H9 (cell line): ENCODE measurements around the gene APCDD1L. TPM values are rescaled to one million over a fixed set of nuclear protein-coding genes. Genes with fewer than 3 reads are reported as not detected.

ENCODE experiments used
- DNase-seq: peaks from one replicate; pipeline ENCODE4 v3.0.0-alpha.2; 2017
- H2AFZ ChIP-seq: one replicate; pipeline ENCODE4 v1.6.1; 2013; ENCODE audit warnings: mild to moderate bottlenecking, low read length, control low read depth, moderate library complexity
- H2AK5ac ChIP-seq: 2 replicates; pipeline ENCODE4 v1.6.1; 2013; ENCODE audit warnings: low read length, control low read depth, mixed read lengths; ENCODE audit not compliant: insufficient read length
- H2BK120ac ChIP-seq: one replicate; pipeline ENCODE4 v1.6.1; 2013; ENCODE audit warnings: low read depth, mild to moderate bottlenecking, low read length, control low read depth, inconsistent platforms; ENCODE audit not compliant: poor library complexity, severe bottlenecking
- H2BK12ac ChIP-seq: 2 replicates; pipeline ENCODE4 v1.6.1; 2013; ENCODE audit warnings: low read length, control low read depth, mixed read lengths, low read depth; ENCODE audit not compliant: insufficient read length
- H2BK15ac ChIP-seq: 2 replicates; pipeline ENCODE4 v1.6.1; 2013; ENCODE audit warnings: low read depth, low read length, control low read depth
- H2BK20ac ChIP-seq: one replicate; pipeline ENCODE4 v1.6.1; 2013; ENCODE audit warnings: low read depth, mild to moderate bottlenecking, low read length, control low read depth, inconsistent platforms; ENCODE audit not compliant: poor library complexity, severe bottlenecking
- H2BK5ac ChIP-seq: 2 replicates; pipeline ENCODE4 v1.6.1; 2013; ENCODE audit warnings: low read length, control low read depth, mixed read lengths; ENCODE audit not compliant: insufficient read length
- H3K14ac ChIP-seq: 2 replicates; pipeline ENCODE4 v1.6.1; 2013; ENCODE audit warnings: low read length, control low read depth; ENCODE audit not compliant: insufficient read depth
- H3K18ac ChIP-seq: 2 replicates; pipeline ENCODE4 v1.6.1; 2013; ENCODE audit warnings: low read depth, mild to moderate bottlenecking, mixed read lengths, low read length, control low read depth; ENCODE audit not compliant: insufficient read length
- H3K23ac ChIP-seq: 2 replicates; pipeline ENCODE4 v1.6.1; 2013; ENCODE audit warnings: low read length, control low read depth, mixed read lengths, low read depth; ENCODE audit not compliant: insufficient read length
- H3K23me2 ChIP-seq: 2 replicates; pipeline ENCODE4 v1.6.1; 2013; ENCODE audit warnings: low read depth, mild to moderate bottlenecking, mixed read lengths, low read length, control low read depth; ENCODE audit not compliant: insufficient read length, poor library complexity, severe bottlenecking
- H3K27ac ChIP-seq: 2 replicates; pipeline ENCODE4 v1.5.1; 2013; ENCODE audit warnings: low read length, control low read depth, mixed read lengths, low read depth; ENCODE audit not compliant: insufficient read length
- H3K27me3 ChIP-seq: 2 replicates; pipeline ENCODE4 v1.6.1; 2013; ENCODE audit warnings: low read length, control low read depth, inconsistent platforms; ENCODE audit not compliant: insufficient read depth
- H3K4ac ChIP-seq: 2 replicates; pipeline ENCODE4 v1.6.1; 2013; ENCODE audit warnings: low read depth, mild to moderate bottlenecking, control low read depth, inconsistent platforms, low read length, moderate library complexity
- H3K4me1 ChIP-seq: 2 replicates; pipeline ENCODE4 v1.6.1; 2013; ENCODE audit warnings: low read length, control low read depth, inconsistent platforms; ENCODE audit not compliant: insufficient read depth
- H3K4me2 ChIP-seq: 2 replicates; pipeline ENCODE4 v1.6.1; 2013; ENCODE audit warnings: low read length, control low read depth, mixed read lengths; ENCODE audit not compliant: insufficient read length, insufficient read depth
- H3K56ac ChIP-seq: 2 replicates; pipeline ENCODE4 v1.6.1; 2013; ENCODE audit warnings: low read depth, mild to moderate bottlenecking, mixed read lengths, low read length, control low read depth; ENCODE audit not compliant: insufficient read length
- H3K79me1 ChIP-seq: 2 replicates; pipeline ENCODE4 v1.6.1; 2013; ENCODE audit warnings: low read depth, mild to moderate bottlenecking, moderate library complexity, low read length, control low read depth, inconsistent platforms; ENCODE audit not compliant: insufficient read depth, poor library complexity, severe bottlenecking
- H3K79me2 ChIP-seq: 2 replicates; pipeline ENCODE4 v1.6.1; 2013; ENCODE audit warnings: low read length, control low read depth, inconsistent platforms; ENCODE audit not compliant: insufficient read depth
- H3K9ac ChIP-seq: 2 replicates; pipeline ENCODE4 v1.6.1; 2013; ENCODE audit warnings: low read length, control low read depth, mixed read lengths; ENCODE audit not compliant: insufficient read length; ENCODE audit errors: extremely low read depth
- H3K9me3 ChIP-seq: one replicate; pipeline ENCODE4 v1.6.1; 2013; ENCODE audit warnings: low read depth, low read length, inconsistent platforms; ENCODE audit not compliant: control insufficient read depth
- H3T11ph ChIP-seq: one replicate; pipeline ENCODE4 v1.6.1; 2013; ENCODE audit warnings: mild to moderate bottlenecking, low read length, control low read depth, inconsistent platforms
- H4K20me1 ChIP-seq: one replicate; pipeline ENCODE4 v1.6.1; 2013; ENCODE audit not compliant: control insufficient read depth, insufficient read length, insufficient read depth
- H4K5ac ChIP-seq: 2 replicates; pipeline ENCODE4 v1.6.1; 2013; ENCODE audit warnings: low read depth, mild to moderate bottlenecking, mixed read lengths, low read length, control low read depth; ENCODE audit not compliant: insufficient read length
- H4K8ac ChIP-seq: replicated peaks from 2 replicates; pipeline ENCODE4 v1.6.1; 2013; ENCODE audit warnings: low read length, control low read depth, mixed read lengths, low read depth; ENCODE audit not compliant: insufficient read length
- H4K91ac ChIP-seq: 2 replicates; pipeline ENCODE4 v1.6.1; 2013; ENCODE audit warnings: low read depth, mild to moderate bottlenecking, moderate library complexity, mixed read lengths, low read length, control low read depth; ENCODE audit not compliant: insufficient read length
- H3K27ac Mint-ChIP-seq, 3 experiments: 2 replicates in 2 of 3; 3 replicates in 1 of 3; pipeline ENCODE4 v1.8.0; 2020 to 2021; ENCODE audit warnings: mixed read lengths in 3 of 3, mild to moderate bottlenecking in 1 of 3, moderate library complexity in 1 of 3
- H3K27me3 Mint-ChIP-seq: 2 replicates; pipeline ENCODE4 v1.8.0; 2021; ENCODE audit warnings: low read depth, mild to moderate bottlenecking, moderate library complexity, mixed read lengths
- H3K36me3 Mint-ChIP-seq, 3 experiments: 2 replicates in 2 of 3; 3 replicates in 1 of 3; pipeline ENCODE4 v1.8.0; 2020 to 2021; ENCODE audit warnings: low read depth in 3 of 3, mixed read lengths in 3 of 3; ENCODE audit not compliant: insufficient read depth in 1 of 3
- H3K4me1 Mint-ChIP-seq, 2 experiments: 2 replicates each; pipeline ENCODE4 v1.8.0; 2020; ENCODE audit warnings: mixed read lengths in 2 of 2
- H3K4me3 Mint-ChIP-seq, 2 experiments: 2 replicates in 1 of 2; 3 replicates in 1 of 2; pipeline ENCODE4 v1.8.0; 2020 to 2021; ENCODE audit warnings: mild to moderate bottlenecking in 2 of 2, mixed read lengths in 2 of 2, moderate library complexity in 1 of 2
- H3K9me3 Mint-ChIP-seq, 2 experiments: 2 replicates in 1 of 2; 3 replicates in 1 of 2; pipeline ENCODE4 v1.8.0; 2020; ENCODE audit warnings: mild to moderate bottlenecking in 2 of 2, mixed read lengths in 2 of 2, moderate library complexity in 1 of 2
- CTCF ChIP-seq: fragments of 200-600 bp; sonication (generic); conservative IDR thresholded peaks from 3 replicates; pipeline ENCODE4 v1.8.0; 2021; ENCODE audit warnings: antibody characterized with exemption, mild to moderate bottlenecking
- WGBS: extraction: QIAGEN DNeasy Blood & Tissue Kit; methylation state at CpG from one replicate; pipeline ENCODE4 v1.1.7; 2013; ENCODE audit warnings: missing lambda C conversion rate, low lambda C conversion rate, mixed read lengths; ENCODE audit not compliant: insufficient read length; ENCODE audit errors: extremely low coverage; 5-methylcytosine and 5-hydroxymethylcytosine counted together
- total RNA-seq: library from RNA; stranded (reverse); gene quantifications from 2 replicates; pipeline ENCODE4 v1.2.1, GENCODE V29; 2021

The APCDD1L gene
- total RNA-seq, 1 experiment from 2014 or later = 0.68 TPM

- no peak overlapping the region for H4K5ac ChIP-seq
- no peak overlapping the region for H2BK120ac ChIP-seq
- peak overlapping the region in 1 of 3 experiments; percentile 38; a peak in 1 of 7 replicates for H3K27ac Mint-ChIP-seq
- DNase-seq = no peak
- no peak overlapping the region for H3K4me3 Mint-ChIP-seq
- peaks cover 5% of the 10 kb centered on the region; the same call in 1 of the 2 replicates for H3K79me2 ChIP-seq
- peaks cover 50 to 52% of the 10 kb centered on the region in 2 experiments for H3K4me1 Mint-ChIP-seq
- H4K20me1 ChIP-seq = no peaks in the 10 kb centered on the region
- peaks cover 16% of the 10 kb centered on the region for H3K4me1 ChIP-seq
- H3K9me3 Mint-ChIP-seq = no peaks in the 10 kb centered on the region
- no peaks in the 10 kb centered on the region for H3K27me3 Mint-ChIP-seq
- no peak overlapping the region for H2BK5ac ChIP-seq
- H4K91ac ChIP-seq = no peak overlapping the region
- peaks cover 3 to 22% (median 17%) of the 10 kb centered on the region in 3 experiments; a peak in 5 of 7 replicates for H3K36me3 Mint-ChIP-seq
- H2AFZ ChIP-seq = no peak overlapping the region
- H3K18ac ChIP-seq = no peak overlapping the region
- no peak overlapping the region for H3K56ac ChIP-seq
- H3K14ac ChIP-seq = no peak overlapping the region
- H3T11ph ChIP-seq = no peak overlapping the region
- H4K8ac ChIP-seq = no peak overlapping the region
- no peak overlapping the region for H2BK20ac ChIP-seq
- no CpG with 5 or more reads among the region's 5 CpGs for WGBS
- H3K23ac ChIP-seq = no peak overlapping the region
- no peak overlapping the region for H3K4me2 ChIP-seq
- no peak overlapping the region for H2BK15ac ChIP-seq
- no peaks in the 10 kb centered on the region for H3K9me3 ChIP-seq
- no peak for TF ChIP-seq CTCF
- no peaks in the 10 kb centered on the region for H3K79me1 ChIP-seq
- H3K27ac ChIP-seq = no peak overlapping the region
- H3K23me2 ChIP-seq = no peaks in the 10 kb centered on the region
- no peak overlapping the region for H3K4ac ChIP-seq
- no peak overlapping the region for H2BK12ac ChIP-seq
- no peaks in the 10 kb centered on the region for H3K27me3 ChIP-seq
- H3K9ac ChIP-seq = no peak overlapping the region
- H2AK5ac ChIP-seq = no peak overlapping the region
Observed at GRCh38 chr20:58434326-58434725, 80.9 kb downstream of the APCDD1L start.
